Activated CD8-positive, alpha-beta T cell treated with anti-CD3 and anti-CD28 coated beads, Interleukin-2, amount 10 ng/mL, durations not matched to agents 7 days and 5 days (primary cell): ENCODE data around the gene ADCY6. TPM values are rescaled to one million over a fixed set of nuclear protein-coding genes. Genes with fewer than 3 reads are reported as not detected.

Experiments used
- microRNA-seq: library from miRNA; unstranded; fragments of <30 nt; microRNA quantifications from one replicate; pipeline ENCODE4 v1.2.0, GENCODE V29; 2022
- total RNA-seq, 2 experiments: library from RNA; stranded (reverse); gene quantifications; one replicate each; pipeline ENCODE4 v1.2.3, GENCODE V29; 2021

Gene ADCY6
- total RNA-seq, 2 experiments from 2014 or later = 0.18 to 0.37 TPM

Small RNA genes lying within 50 kb of the gene (microRNA-seq; reads per million reads assigned to microRNA genes)
- gene MIR4701 = 1.7 reads per million

Other genes starting within 250 kb of the ADCY6 start
- gene LALBA, start 219.0 kb downstream of the ADCY6 start, total RNA-seq = not detected
- 10 to 100 TPM; 51.3 to 54.3 TPM for gene KANSL2, start 106.9 kb downstream of the ADCY6 start, total RNA-seq
- gene CCNT1, start 72.4 kb downstream of the ADCY6 start, total RNA-seq = 10 to 100 TPM; 45.1 to 50.6 TPM
- 10 to 100 TPM; 10.5 to 13.1 TPM for gene CACNB3, start 29.4 kb upstream of the ADCY6 start, total RNA-seq
- 100 to 1,000 TPM; 127 to 154 TPM for gene DDX23, start 63.1 kb upstream of the ADCY6 start, total RNA-seq
- gene RND1, start 76.8 kb upstream of the ADCY6 start, total RNA-seq = 1 to 10 TPM; 1.4 to 2.5 TPM
- 10 to 100 TPM; 48.7 to 52.6 TPM for gene FKBP11, start 136.4 kb upstream of the ADCY6 start, total RNA-seq
- 100 to 1,000 TPM; 104 to 108 TPM for gene ARF3, start 168.4 kb upstream of the ADCY6 start, total RNA-seq
- 1 to 10 TPM; 2.4 to 3.2 TPM for gene WNT10B, start 182.6 kb upstream of the ADCY6 start, total RNA-seq
- gene WNT1, start 189.2 kb upstream of the ADCY6 start, total RNA-seq = 1 to 10 TPM in 1 of 2 experiments, under 1 TPM in 1; 0.81 to 1.1 TPM
- under 1 TPM; 0.39 to 0.42 TPM for gene DDN, start 210.3 kb upstream of the ADCY6 start, total RNA-seq
- 10 to 100 TPM; 57.5 to 59.8 TPM for gene PRKAG1, start 229.7 kb upstream of the ADCY6 start, total RNA-seq